NCI-H446 treated with DMSO at 0.1 percent for 48 hours (cell line): ENCODE results near the gene GPR142.
"Not testable (repeated sequence)": the region's sequence is repeated elsewhere in the genome, so short reads cannot be mapped to it uniquely, and the experiment has no call there.

Experiments
- DNase-seq: peaks from one replicate; lab custom pipeline; 2025; lab: John Stamatoyannopoulos, UW

The GPR142 gene

DNA sequence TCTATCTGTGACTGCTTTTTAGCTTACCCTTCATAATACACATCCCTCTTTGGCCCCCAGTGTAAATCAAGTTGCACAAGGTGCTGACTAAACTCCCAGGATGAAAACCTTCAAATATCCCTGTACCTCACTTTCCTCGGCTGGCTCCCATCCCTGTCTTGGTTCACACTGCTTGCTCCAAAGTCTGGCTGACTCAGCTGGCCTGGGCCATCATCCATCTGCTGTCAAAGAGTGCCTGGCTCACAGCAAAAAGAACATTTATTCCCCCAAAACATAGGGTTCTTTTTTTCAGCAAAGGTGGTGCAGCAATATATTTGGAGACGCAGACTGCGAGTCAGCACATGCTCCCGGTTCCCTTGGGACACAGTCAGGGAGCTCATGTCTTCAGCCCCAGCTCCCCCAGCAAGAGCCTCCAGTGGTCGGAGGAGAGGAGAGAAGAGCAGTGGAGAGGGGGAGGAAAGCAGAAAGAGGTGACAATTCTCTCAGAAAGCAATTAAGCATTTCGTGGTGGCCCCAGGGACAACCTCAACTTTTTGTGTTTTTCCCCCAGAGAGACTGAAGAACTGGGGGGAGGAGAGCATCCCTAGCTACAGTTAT, 26.1 kb downstream of the GPR142 start:
- DNase-seq = peak; percentile 21

DNA sequence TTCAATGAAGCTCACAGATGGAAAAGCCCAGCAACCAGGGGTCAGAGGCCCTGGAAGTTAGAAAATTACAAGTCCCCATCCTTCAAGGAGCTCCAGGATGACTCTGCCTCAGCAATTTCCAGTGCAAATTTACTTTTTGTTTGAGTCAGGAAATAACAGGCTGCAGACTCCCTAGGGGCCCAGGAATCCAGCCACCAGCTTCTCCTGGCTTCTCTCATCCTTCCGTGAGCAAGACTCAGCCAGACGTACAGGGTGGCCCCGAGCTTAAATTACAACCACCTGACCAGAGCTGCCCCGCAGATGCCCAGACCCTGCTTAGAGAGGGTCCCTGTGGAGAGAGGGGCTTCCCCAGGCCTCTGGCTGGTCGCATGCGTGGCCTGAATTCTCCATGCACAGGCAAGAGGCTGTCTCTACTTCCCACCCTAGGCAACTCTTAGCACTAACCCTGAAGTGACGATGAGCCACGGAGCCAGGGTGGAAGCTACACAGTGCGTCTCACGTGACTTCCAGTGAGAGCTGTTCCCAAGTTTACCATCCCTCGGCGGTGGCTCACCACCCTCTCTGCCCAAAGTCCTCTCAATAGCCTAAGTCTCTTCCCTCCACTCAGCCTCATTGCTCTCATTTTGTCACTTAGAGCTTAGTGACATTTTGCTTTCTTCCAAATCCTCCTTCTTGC, 27.1 kb downstream of the GPR142 start:
- DNase-seq = no peak

DNA sequence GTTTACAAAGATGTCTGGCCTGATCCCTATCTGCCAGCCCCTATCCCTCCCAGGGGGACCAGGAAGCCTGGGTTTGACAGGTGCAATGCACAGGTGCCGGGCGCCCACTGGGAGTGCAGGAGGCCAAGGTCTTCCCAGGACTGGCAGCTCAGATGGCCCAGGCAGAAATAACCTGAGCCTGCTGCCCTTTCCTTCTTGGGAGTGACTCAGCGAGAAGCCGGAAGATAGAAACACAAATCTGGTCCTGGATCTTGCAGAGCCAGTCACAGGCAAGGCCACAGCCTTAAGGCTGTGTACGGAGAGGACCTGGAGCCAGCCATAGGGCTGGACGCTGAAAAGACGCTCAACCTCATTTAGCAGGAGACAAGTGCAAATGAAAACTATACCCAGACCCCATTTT, 27.7 kb downstream of the GPR142 start:
- DNase-seq = no peak

DNA sequence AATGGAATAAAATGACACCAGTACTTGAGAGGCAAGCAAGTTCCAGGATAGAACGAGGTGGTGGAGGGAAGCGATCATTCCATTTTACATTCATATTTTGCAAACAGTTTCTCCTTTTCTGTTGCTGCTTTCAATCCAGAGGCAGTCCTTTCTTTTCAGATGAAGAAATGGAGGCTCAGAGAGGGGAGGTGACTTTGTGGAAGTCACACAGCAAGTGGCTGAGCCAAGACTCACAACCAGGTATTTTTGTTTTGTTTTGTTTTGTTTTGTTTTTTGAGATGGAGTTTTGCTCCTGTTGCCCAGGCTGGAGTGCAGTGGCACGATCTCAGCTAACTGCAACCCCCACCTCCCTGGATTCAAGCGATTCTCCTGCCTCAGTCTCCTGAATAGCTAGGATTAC, 29.3 kb downstream of the GPR142 start:
- DNase-seq = no peak

DNA sequence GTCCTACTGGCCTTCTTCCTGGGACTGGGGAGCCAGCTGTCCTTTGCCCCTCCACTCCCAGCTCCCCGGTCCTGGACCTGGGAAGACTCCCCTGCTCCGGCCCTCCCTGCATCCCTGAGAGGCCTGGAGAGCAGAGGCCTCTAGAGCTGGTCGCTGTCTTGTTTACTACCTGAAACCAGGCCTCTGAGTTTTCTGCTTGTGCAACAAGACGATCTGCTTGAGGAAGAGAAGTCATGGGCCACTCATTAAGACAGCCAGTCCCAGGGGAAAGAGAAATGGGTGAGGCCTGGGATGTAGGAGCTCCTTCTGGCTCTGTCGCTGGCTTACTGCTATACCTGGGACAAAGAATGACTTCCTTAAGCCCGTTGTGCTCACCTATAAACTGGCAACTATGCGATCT, 34.7 kb downstream of the GPR142 start:
- no peak for DNase-seq

DNA sequence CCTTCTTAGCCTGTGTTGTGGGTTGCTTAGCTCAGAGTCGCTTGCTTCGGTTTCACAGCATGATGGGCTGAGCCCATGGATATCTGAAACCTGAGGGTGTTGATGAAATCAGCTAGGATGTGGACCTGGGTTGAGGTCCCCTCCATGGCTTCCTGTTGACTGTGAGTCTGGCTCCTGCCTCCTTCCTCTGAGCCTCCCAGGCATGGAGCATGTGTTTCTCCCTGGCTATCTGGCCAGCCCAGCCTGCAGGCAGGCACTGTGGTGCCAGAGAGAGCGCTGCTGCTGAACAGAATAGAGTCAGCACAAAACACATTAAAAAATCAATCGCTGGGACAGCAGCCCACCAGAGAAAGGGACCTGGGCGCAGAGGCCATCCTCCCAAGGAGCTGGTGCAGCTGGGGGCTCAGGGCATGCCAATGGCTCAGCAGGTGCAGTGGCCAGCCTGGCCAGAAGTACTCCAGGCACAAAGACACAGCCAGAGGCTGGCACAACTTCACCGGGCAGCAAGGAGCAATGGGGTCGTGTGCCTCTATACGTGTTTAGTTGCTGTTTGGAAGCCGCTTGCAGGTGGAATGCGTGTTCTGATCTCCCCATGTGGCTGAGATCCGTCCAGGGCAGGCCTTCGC, 36.3 kb downstream of the GPR142 start:
- no peak for DNase-seq

DNA sequence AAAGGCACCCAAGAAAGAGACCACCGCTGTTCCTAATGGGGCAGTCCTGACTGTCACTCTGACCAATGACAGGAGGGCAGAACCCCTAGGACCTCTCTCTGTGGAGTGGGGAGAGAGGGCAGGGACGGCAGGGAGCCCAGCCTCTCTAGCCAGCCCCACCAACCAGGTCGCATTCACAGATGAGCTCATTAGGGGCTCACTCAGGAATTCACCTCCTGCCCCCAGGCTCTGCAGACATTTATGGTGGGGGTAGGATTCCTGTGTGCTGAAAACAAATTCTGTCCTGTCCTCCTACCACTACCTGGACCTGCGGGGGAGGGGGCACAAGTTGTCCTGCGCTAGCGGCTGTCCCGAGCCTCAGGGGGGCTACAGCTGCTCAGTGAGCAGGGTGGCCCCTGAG, 36.9 kb downstream of the GPR142 start:
- DNase-seq = no peak

DNA sequence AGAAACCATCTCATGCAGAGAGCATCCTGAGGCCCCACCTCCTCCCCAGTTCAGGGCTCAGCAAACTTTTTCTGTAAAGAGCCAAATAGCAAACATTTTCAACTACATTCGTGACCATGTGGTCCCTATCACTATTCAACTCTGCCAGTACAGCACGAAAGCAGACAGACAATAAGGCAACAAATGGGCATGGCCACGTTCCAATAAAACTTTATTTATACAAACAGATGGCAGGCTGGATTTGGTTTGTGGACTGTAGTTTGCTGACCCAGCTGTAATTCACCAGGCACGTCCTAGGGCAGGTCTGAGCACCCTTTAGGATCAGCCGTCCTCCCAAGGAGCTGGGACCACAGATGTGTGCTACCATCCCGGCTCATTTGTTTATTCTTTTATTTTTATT, 37.5 kb downstream of the GPR142 start:
- peak; percentile 28 for DNase-seq

DNA sequence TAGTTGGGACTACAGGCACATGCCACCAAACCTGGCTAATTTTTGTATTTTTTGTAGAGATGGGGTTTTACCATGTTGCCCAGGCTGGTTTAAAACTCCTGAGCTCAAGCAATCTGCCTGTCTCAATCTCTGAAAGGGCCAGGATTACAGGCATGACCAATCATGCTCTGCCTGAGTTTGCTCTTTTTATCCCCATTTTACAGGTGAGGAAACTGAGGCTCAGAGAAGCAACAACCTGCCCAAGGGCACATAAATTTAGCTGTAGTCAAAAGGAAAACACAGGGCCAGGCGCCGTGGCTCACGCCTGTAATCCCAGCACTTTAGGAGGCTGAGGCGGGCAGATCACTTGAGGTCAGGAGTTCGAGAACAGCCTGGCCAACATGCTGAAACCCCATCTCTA, 38.0 kb downstream of the GPR142 start:
- not testable (repeated sequence) for DNase-seq

DNA sequence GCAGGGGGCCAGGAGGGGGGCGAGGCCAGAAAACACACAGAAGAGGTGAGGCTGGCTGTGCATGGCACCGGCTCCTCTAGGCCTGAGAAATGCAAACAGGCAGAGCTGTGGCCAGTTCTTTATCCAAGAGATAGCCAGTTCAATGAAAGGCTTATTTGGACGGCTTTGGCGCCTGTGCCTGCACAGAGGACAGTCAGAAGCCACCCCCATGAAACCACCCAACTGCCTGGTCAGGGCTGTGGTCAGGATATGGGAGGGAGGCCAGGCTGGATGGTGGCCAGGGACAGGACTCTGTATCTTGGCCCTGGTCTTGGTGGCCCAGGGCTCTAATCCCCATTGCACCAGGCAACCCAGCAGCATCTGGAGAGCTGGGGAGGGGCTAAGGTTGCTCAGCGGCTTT, 40.1 kb downstream of the GPR142 start:
- no peak for DNase-seq

DNA sequence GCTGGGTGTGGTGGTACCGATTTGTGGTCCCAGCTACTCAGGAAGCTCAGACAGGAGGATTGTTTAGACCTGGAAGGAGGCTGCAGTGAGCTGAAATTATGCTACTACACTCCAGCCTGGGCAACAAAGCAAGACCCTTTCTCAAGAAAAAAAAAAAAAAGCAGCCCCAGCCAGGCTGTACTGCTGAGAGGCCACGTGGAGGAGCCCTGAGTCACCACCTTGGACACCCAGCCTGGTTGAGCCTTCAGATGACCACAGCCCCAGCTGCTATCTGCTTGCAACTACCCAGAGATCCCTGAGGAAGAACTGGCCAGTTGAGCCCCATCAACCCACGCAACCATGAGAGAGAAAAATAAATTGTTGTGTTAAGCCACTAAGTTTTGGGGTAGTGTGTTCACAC, 41.0 kb downstream of the GPR142 start:
- DNase-seq = no peak

DNA sequence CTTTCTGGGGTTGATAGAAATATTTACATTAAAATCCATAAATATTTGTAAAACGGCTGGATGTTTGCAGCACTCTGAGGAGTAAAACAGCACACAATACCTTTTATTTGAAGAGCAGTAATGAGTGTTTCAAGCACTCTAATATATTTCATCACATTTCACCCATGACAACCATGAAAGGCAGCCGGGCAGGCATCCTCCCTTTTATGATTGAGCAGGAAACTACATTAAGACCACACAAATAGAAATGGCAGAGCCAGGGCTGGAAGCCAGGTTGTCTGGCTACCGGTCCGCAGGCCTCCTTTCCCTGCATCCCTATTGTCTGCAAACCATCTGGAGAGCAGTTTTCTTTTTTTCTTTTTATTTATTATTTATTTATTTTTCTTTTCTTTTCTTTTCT, 41.5 kb downstream of the GPR142 start:
- DNase-seq = no peak

DNA sequence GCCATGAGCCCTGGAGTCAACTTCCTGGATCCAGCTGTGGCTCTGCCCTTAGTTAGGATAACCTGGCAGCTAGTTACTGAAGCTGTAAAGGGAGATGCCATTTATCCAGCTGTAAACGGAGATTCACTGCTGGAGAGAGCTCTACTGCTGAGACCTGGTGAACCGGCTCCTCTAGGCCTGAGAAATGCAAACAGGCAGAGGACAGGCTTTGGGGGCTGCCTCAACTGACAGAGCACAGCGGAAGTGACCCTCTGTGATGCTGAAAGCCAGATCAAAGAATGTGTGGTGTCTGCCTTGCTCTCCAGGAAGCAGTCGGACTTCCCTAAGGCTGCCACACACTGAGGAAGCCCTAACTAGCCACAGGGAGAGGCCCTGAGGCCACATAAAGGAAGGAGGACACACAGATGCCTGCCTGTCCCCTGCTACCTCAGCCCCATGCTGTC, 42.7 kb downstream of the GPR142 start:
- no peak for DNase-seq

DNA sequence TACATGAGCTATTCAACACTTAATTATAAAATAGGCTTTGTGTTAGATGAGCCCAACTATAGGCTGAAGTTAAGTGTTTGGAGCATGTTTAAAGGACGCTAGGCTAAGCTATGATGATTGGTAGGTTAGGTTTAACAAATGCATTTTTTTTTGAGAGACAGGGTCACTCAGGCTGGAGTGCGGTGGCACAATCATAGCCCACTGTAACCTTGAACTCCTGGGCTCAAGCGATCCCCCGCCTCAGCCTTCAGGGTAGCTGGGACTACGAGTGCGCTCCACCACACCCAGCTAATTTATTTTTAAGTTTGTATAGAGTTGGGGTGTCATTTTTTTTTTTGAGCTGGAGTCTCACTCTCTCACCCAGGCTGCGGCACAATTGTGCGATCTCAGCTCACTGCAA, 45.3 kb downstream of the GPR142 start:
- DNase-seq = no peak

DNA sequence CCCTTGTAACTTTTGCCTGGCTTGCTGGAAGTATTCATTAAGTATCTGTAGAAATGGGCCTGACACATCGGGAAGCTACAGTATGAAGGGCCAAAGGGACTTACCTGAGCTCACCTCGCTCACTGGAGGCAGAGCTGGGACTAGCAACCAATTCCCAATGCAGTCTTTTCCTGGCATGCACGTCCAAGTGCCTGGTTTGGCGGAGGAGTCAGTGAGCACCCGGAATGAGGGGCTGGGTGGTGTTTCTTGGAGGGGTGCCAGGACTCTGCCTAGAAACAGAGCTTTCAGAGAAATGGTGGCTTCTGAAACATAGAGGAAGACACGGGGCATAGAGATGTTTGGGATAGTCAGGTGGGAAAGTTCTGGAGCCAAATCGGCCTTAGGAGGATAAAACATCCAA, 46.2 kb downstream of the GPR142 start:
- DNase-seq = no peak

DNA sequence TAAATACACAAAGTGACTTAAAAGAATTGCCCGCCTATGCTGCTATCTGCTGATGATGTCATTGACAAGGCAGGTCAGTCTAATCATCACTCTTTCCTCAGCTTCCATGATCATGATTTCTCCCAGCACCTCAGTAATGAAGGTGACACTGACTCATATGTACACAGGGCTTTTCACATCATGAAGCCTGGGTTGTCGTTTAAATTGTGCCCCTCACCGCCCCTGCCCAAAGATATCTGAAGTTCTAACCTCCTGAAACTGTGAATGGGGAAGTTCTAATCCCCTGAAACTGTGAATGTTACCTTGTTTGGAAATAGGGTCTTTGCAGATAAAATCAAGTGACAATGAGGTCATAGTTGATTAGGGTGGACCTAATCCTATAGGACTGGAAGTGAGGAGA, 47.2 kb downstream of the GPR142 start:
- DNase-seq = no peak

DNA sequence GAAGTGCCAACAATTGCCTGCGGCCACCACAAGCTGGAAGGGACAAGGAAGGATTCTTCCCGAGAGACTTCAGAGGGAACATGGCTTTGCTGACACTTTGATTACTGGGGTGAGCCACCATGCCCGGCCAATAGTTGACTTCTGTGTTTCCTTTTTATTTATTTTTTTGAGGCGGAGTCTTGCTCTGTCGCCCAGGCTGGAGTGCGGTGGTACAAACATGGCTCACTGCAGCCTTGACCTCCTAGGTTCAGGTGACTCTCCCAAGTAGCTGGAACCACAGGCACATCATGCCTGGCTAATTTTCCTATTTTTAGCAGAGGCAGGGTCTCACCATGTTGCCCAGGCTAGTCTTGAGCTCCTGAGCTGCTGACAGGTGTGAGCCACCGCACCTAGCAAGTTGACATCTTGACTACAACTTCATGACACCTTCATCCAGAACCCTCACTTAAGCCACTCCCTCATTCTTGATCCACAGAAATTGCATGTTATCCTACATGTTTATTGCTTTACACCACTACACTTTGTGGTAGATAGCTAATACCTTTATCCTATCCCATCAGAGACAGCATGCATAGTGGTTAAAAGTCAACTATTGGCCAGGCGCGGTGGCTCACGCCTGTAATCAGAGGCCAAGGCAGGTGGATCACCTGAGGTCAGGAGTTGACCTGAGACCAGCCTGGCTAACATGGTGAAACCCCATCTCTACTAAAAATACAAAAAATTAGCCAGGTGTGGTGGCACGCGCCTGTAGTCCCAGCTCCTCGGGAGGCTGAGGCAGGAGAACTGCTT, 48.5 kb downstream of the GPR142 start:
- DNase-seq = no peak

DNA sequence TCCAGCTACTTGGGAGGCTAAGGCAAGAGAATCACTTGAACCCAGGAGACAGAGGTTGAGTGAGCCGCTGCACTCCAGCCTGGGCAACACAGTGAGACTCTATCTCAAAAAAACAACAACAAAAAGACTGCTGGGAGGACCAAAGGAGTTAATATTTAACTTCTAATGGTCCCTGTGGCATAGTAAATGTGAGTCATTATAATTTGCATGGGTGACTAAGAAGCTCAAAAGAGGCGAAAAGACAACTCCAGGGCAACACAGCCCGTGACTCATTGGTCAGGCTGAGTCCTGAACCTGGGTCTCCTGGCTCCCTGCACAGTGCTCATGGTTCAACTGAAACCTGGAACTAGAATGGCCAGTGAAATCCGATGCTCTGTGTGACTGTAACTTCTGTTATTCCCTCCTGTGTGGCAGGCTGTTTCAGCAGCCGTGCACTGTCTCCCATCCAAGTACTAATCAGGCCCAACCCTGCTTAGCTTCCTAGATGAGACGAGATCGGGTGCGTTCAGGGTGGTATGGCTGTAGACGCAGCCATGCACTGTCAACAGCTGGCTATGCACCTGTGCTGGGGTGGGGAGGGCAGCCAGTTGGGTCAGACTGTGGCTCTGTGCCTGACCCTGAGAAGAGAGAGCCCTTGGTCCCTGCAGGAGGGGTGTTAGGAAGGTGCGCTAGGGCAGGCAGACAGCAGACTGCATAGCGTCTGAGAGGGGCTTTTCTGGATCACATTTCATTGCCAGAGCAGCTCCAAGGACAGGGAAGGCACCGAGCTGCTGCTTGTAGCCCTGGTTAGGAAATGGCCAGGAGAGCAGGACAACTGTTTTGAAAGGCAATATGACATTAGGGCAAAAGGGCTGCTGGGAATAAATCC, 50.1 kb downstream of the GPR142 start:
- no peak for DNase-seq

DNA sequence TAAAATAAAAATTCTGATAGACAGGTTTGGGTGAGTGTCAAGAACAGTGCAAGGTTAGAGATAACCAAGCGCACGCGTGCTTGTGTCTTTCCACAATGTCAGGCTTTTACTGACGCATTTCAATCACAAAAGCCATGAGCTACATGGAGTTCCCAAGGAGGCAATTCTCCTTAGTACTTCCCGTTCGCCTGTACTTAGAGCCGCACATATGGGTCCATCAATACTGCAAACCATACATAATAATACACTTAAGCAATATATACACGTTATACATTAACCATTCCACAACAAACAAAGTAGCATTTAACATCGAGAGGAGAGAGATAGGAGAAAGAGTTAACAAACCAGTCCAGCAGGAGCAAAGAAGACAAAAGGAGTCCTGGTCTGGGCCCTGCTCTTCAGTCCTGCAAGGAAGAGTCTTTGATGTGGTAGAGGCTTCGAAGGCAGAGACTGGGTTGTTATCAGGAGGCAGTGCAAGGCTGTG, 52.7 kb downstream of the GPR142 start:
- DNase-seq = no peak
